ENCODE results near the gene AFTPH. TPM values are rescaled to one million over a fixed set of nuclear protein-coding genes. Genes with fewer than 3 reads are reported as not detected.

Gene AFTPH
- total RNA-seq, 1 experiment from 2014 or later, result 17.9 TPM

GRCh38 chr2:64574871-64575270 is 50.7 kb downstream of the AFTPH start:
- no TSS peak for BruUV-seq (replicated peaks)
- intact Hi-C loops (cut with micrococcal nuclease; ENCODE audit: unreplicated experiment), result no loop called here
- DNase-seq (ENCODE audit: low read depth, low spot score) (no peak), ATAC-seq (no peak)
- Histone ChIP-seq H3K27me3 (ENCODE audit: control insufficient read depth, insufficient read depth, low read length) (no peaks in the 10 kb centered on the region), H3K9me3 (ENCODE audit: control insufficient read depth, insufficient read depth, low read depth, low read length) (no peaks in the 10 kb centered on the region), H3K27ac (ENCODE audit: low read length) (no peak overlapping the region), H3K4me1 (ENCODE audit: control insufficient read depth, insufficient read depth, low read length) (no peaks in the 10 kb centered on the region), H3K4me3 (ENCODE audit: low read depth in 2 of 2, low read length in 2 of 2) (no peak overlapping the region), H3K36me3 (ENCODE audit: control insufficient read depth, insufficient read depth, low read length) (peaks cover 5% of the 10 kb centered on the region; the same call in 1 of the 2 replicates)
- TF ChIP-seq POLR2AphosphoS5 (IDR thresholded peaks at IDR 0.05; ENCODE audit: low read depth, low read length), result no peak
- no peak for TF ChIP-seq TCF7L2 (IDR thresholded peaks at IDR 0.05; ENCODE audit: low read depth, low read length)
- no peak for TF ChIP-seq CTCF (IDR thresholded peaks at IDR 0.05)
- TF ChIP-seq REST (IDR thresholded peaks at IDR 0.05; ENCODE audit: insufficient read depth in 1 of 2, low read depth in 2 of 2, low read length in 1 of 2), result no peak
- TF ChIP-seq SIN3A (IDR thresholded peaks at IDR 0.05; ENCODE audit: borderline replicate concordance, insufficient read depth, low read depth, low read length), result no peak
- in situ Hi-C loops (cut with HindIII; ENCODE audit: low pct_unique_long_range_greater_than_20kb, low sequenced_read_pairs), result no loop called here
- ChIA-PET POLR2A (interaction anchor here (0.5 kb wide), 1 partner anchor 17 kb away, joined by 5 read pairs; no protein-coding TSS in a partner anchor), CTCF (interaction anchor here (0.7 kb wide), 1 partner anchor 342 kb away, joined by 6 read pairs; no protein-coding TSS in a partner anchor)

GRCh38 chr2:64581018-64581417 is 56.9 kb downstream of the AFTPH start:
- Histone ChIP-seq H3K4me1 (ENCODE audit: control insufficient read depth, insufficient read depth, low read length) (no peaks in the 10 kb centered on the region), H3K4me3 (ENCODE audit: low read depth in 2 of 2, low read length in 2 of 2) (no peak overlapping the region), H3K27ac (ENCODE audit: low read length) (no peak overlapping the region), H3K27me3 (ENCODE audit: control insufficient read depth, insufficient read depth, low read length) (no peaks in the 10 kb centered on the region), H3K36me3 (ENCODE audit: control insufficient read depth, insufficient read depth, low read length) (peaks cover 9% of the 10 kb centered on the region), H3K9me3 (ENCODE audit: control insufficient read depth, insufficient read depth, low read depth, low read length) (no peaks in the 10 kb centered on the region)
- CTCF ChIA-PET, result no interaction called here
- in situ Hi-C loops (cut with HindIII; ENCODE audit: low pct_unique_long_range_greater_than_20kb, low sequenced_read_pairs) (no loop called here), intact Hi-C loops (cut with micrococcal nuclease; ENCODE audit: unreplicated experiment) (no loop called here)
- no peak for DNase-seq (ENCODE audit: low read depth, low spot score)
- POLR2A ChIA-PET, result no interaction called here
- BruUV-seq (replicated peaks), result no TSS peak
- no peak for TF ChIP-seq POLR2AphosphoS5 (IDR thresholded peaks at IDR 0.05; ENCODE audit: low read depth, low read length)
- TF ChIP-seq CTCF (IDR thresholded peaks at IDR 0.05), result no peak
- no peak for ATAC-seq
